Measurements from ENCODE around the gene BEST4. TPM values are rescaled to one million over a fixed set of nuclear protein-coding genes. Genes with fewer than 3 reads are reported as not detected.

BEST4 gene
- total and polyA plus RNA-seq, 2 of the 8 experiments (the other 6 are each of a cell fraction or from before 2014, with no cell fraction given) = 0.76 to 1.4 TPM

DNA sequence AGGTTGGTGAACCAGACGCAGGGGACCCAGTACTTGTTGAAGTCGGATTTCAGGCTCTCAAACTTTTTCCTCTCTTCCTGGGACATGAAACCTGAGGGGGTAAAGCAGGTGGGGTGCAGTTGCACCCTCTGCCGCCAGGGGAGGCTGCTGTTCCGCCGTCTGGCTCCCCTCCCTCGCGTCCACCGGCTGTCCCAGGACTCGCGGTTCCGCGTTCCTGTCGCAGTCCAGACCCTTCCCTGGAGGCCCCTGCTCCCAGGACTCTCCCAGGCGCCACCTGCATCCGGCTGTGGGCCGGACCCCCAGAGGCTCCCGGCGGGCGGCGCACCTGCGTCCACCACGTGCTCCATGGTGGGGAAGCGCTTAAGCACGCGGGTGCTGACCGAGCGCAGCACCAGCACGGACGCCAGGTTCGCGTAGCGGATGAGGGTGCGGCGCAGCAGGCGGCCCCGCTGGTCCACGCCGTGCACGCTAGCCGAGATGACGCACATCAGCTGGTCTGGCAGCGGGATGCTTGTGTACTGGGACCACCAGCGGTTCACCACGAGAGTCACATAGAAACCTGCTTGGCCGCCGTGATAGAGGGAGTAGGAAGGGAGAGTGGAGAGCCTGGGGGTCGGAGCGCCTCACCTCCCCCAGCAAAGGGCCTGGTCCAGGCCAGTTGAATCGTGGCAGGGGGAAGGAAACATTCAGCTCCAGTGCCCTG, 1.7 kb downstream of the BEST4 start (continued):
- TF ChIP-seq, protein P1, sequence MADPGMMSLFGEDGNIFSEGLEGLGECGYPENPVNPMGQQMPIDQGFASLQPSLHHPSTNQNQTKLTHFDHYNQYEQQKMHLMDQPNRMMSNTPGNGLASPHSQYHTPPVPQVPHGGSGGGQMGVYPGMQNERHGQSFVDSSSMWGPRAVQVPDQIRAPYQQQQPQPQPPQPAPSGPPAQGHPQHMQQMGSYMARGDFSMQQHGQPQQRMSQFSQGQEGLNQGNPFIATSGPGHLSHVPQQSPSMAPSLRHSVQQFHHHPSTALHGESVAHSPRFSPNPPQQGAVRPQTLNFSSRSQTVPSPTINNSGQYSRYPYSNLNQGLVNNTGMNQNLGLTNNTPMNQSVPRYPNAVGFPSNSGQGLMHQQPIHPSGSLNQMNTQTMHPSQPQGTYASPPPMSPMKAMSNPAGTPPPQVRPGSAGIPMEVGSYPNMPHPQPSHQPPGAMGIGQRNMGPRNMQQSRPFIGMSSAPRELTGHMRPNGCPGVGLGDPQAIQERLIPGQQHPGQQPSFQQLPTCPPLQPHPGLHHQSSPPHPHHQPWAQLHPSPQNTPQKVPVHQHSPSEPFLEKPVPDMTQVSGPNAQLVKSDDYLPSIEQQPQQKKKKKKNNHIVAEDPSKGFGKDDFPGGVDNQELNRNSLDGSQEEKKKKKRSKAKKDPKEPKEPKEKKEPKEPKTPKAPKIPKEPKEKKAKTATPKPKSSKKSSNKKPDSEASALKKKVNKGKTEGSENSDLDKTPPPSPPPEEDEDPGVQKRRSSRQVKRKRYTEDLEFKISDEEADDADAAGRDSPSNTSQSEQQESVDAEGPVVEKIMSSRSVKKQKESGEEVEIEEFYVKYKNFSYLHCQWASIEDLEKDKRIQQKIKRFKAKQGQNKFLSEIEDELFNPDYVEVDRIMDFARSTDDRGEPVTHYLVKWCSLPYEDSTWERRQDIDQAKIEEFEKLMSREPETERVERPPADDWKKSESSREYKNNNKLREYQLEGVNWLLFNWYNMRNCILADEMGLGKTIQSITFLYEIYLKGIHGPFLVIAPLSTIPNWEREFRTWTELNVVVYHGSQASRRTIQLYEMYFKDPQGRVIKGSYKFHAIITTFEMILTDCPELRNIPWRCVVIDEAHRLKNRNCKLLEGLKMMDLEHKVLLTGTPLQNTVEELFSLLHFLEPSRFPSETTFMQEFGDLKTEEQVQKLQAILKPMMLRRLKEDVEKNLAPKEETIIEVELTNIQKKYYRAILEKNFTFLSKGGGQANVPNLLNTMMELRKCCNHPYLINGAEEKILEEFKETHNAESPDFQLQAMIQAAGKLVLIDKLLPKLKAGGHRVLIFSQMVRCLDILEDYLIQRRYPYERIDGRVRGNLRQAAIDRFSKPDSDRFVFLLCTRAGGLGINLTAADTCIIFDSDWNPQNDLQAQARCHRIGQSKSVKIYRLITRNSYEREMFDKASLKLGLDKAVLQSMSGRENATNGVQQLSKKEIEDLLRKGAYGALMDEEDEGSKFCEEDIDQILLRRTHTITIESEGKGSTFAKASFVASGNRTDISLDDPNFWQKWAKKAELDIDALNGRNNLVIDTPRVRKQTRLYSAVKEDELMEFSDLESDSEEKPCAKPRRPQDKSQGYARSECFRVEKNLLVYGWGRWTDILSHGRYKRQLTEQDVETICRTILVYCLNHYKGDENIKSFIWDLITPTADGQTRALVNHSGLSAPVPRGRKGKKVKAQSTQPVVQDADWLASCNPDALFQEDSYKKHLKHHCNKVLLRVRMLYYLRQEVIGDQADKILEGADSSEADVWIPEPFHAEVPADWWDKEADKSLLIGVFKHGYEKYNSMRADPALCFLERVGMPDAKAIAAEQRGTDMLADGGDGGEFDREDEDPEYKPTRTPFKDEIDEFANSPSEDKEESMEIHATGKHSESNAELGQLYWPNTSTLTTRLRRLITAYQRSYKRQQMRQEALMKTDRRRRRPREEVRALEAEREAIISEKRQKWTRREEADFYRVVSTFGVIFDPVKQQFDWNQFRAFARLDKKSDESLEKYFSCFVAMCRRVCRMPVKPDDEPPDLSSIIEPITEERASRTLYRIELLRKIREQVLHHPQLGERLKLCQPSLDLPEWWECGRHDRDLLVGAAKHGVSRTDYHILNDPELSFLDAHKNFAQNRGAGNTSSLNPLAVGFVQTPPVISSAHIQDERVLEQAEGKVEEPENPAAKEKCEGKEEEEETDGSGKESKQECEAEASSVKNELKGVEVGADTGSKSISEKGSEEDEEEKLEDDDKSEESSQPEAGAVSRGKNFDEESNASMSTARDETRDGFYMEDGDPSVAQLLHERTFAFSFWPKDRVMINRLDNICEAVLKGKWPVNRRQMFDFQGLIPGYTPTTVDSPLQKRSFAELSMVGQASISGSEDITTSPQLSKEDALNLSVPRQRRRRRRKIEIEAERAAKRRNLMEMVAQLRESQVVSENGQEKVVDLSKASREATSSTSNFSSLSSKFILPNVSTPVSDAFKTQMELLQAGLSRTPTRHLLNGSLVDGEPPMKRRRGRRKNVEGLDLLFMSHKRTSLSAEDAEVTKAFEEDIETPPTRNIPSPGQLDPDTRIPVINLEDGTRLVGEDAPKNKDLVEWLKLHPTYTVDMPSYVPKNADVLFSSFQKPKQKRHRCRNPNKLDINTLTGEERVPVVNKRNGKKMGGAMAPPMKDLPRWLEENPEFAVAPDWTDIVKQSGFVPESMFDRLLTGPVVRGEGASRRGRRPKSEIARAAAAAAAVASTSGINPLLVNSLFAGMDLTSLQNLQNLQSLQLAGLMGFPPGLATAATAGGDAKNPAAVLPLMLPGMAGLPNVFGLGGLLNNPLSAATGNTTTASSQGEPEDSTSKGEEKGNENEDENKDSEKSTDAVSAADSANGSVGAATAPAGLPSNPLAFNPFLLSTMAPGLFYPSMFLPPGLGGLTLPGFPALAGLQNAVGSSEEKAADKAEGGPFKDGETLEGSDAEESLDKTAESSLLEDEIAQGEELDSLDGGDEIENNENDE (IDR thresholded peaks at IDR 0.05; ENCODE audit: insufficient replicate concordance, low read length) = no peak
- TF ChIP-seq SIX5 (IDR thresholded peaks at IDR 0.05; ENCODE audit: low read depth, low read length) (no peak), TAF1 (IDR thresholded peaks at IDR 0.05; ENCODE audit: low read depth, low read length) (no peak), HDAC6 (IDR thresholded peaks at IDR 0.05; ENCODE audit: low read depth, low read length) (no peak), SP2 (IDR thresholded peaks at IDR 0.05; ENCODE audit: low read length) (no peak), FOSL1 (IDR thresholded peaks at IDR 0.05; ENCODE audit: insufficient read depth, low read depth, low read length) (no peak), RAD21 (IDR thresholded peaks at IDR 0.05 in 1 of 2, conservative IDR thresholded peaks at IDR 0.05 in 1 of 2; ENCODE audit: low read depth in 2 of 2, low read length in 2 of 2) (peak; percentile 83 to 84), CBX5 (IDR thresholded peaks at IDR 0.05; ENCODE audit: low read depth, low read length) (no peak), PHF8 (conservative IDR thresholded peaks at IDR 0.05; ENCODE audit: low read depth, low read length) (peak; percentile 60; the same call in 1 of the 2 replicates), CHD2 (IDR thresholded peaks at IDR 0.05; ENCODE audit: low read length) (no peak), SP4 (IDR thresholded peaks at IDR 0.05; ENCODE audit: low read length) (no peak)
